Ascending aorta (tissue), 1 donor: ENCODE results near the gene CDRT15L2. TPM values are rescaled to one million over a fixed set of nuclear protein-coding genes. Genes with fewer than 3 reads are reported as not detected.

Experiments used
- total RNA-seq: library from RNA; depleted of rRNA; stranded (reverse); fragments of >200 nt; gene quantifications from one replicate; pipeline ENCODE4 v1.1.0, GENCODE V29; 2016

The CDRT15L2 gene
- total RNA-seq, 1 donor from 2014 or later: not detected

Other genes starting within 250 kb of the CDRT15L2 start
- not detected for gene LGALS9B, start 112.2 kb upstream of the CDRT15L2 start, total RNA-seq